SJCRH30 (cell line): ENCODE results near the gene CCDC88B. TPM values are rescaled to one million over a fixed set of nuclear protein-coding genes. Genes with fewer than 3 reads are reported as not detected.
A peak's percentile ranks its signal among the peaks of the same experiment; 100 is the strongest.

ENCODE experiments used
- DNase-seq, 2 experiments: peaks; one replicate each; pipeline ENCODE4 v3.0.0-alpha.2; 2015 to 2020
- H3K27ac ChIP-seq: fragments of 250-450 bp; sonication (Bioruptor Pico); 2 replicates; pipeline ENCODE4 v1.5.1; 2020; ENCODE audit warnings: mild to moderate bottlenecking, moderate library complexity
- H3K27me3 ChIP-seq: fragments of 250-450 bp; sonication (Bioruptor Pico); 2 replicates; pipeline ENCODE4 v1.5.1; 2020; ENCODE audit warnings: mild to moderate bottlenecking, moderate library complexity
- H3K36me3 ChIP-seq: fragments of 250-450 bp; sonication (Bioruptor Pico); 2 replicates; pipeline ENCODE4 v1.5.1; 2020; ENCODE audit warnings: mild to moderate bottlenecking, moderate library complexity
- H3K4me1 ChIP-seq: fragments of 250-450 bp; sonication (Bioruptor Pico); 2 replicates; pipeline ENCODE4 v1.5.1; 2020; ENCODE audit warnings: mild to moderate bottlenecking, moderate library complexity
- H3K4me3 ChIP-seq: fragments of 250-450 bp; sonication (Bioruptor Pico); 2 replicates; pipeline ENCODE4 v1.5.1; 2020; ENCODE audit warnings: mild to moderate bottlenecking, moderate library complexity
- H3K9me3 ChIP-seq: fragments of 250-450 bp; sonication (Bioruptor Pico); replicated peaks from 2 replicates; pipeline ENCODE4 v1.5.1; 2020; ENCODE audit warnings: mild to moderate bottlenecking, moderate library complexity
- total RNA-seq: library from RNA; depleted of rRNA; stranded (reverse); fragments of >200 nt; shearing (Covaris generic); gene quantifications from 2 replicates; pipeline ENCODE4 v1.2.3, GENCODE V29; 2014

CCDC88B gene
- total RNA-seq, 1 experiment from 2014 or later, result 0.59 TPM

DNA sequence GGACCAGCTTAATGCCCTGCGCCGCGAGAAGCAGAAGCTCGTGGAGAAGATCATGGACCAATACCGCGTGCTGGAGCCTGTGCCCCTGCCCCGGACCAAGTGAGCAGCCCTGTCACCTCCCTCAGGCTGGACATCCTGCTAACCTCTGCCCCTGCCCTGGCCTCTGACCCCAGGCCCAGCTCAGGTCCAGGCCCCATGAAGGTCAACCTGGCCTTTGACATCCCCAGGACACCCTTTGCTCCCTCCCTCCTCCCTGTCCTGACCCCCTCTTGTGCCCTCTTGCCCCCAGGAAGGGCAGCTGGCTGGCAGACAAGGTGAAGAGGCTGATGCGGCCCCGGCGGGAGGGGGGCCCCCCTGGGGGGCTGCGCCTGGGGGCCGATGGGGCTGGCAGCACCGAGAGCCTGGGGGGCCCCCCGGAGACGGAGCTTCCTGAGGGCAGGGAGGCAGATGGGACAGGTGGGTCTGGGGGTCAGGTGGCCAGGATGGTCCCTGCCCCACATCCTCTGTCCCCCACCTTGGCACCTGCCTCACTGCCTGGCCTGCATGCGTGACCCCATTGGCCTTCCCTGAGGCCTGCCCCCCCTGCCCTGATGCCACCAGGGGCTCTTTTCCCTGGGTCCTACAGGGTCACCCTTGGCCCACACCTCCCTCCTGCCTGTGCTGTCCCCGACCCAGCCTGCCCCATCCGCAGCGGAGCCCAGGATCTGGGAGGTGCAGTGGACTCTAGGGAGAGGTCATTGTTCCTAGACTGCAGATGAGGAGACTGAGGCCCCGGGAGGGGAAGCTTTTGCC lies 13.9 kb downstream of the CCDC88B start:
- peaks cover 3% of the 10 kb centered on the region; the same call in 1 of the 2 replicates for H3K27me3 ChIP-seq
- no peaks in the 10 kb centered on the region for H3K9me3 ChIP-seq
- no peaks in the 10 kb centered on the region for H3K36me3 ChIP-seq
- no peak overlapping the region for H3K27ac ChIP-seq
- no peak for DNase-seq
- peaks cover 26% of the 10 kb centered on the region for H3K4me1 ChIP-seq
- no peak overlapping the region for H3K4me3 ChIP-seq

DNA sequence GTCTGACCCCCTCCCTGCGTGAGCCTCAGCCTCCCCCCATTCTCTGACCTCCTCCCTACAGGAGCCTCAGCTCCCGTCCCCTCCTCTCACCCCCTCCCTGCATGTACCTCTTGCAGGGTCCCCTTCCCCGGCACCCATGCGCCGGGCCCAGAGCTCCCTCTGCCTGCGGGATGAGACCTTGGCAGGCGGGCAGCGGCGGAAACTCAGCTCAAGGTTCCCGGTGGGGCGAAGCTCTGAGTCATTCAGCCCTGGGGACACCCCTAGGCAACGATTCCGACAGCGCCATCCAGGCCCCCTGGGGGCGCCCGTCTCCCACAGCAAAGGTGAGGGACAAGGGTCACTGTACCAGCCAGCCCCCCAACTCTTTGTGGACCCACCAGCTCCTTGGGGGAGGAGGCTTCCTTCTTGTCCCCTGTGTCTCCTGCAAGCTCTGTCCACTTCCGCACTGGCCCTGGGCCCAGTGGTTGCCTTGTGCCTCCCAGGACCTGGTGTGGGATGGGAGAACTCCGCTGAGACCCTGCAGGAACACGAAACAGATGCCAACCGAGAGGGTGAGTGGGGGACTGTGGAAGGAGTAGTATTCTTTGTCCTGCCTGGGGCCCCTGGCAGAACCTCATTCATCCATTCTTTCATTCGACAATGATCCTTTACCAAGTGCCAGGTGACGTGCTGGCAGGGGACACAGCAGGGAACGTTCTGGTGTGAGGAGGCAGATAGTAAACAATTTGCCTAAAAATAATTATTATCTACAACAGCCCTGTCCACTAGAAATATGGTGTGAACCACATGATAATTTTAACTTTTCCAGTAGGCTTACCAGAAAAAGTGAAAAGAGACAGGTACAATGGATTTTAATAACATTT lies 15.3 kb downstream of the CCDC88B start:
- Histone ChIP-seq H3K27me3 (peaks cover 3% of the 10 kb centered on the region; the same call in 1 of the 2 replicates), H3K36me3 (no peaks in the 10 kb centered on the region), H3K9me3 (no peaks in the 10 kb centered on the region), H3K27ac (no peak overlapping the region), H3K4me1 (peaks cover 26% of the 10 kb centered on the region), H3K4me3 (peak overlapping the region; percentile 38)
- peak; percentile 87 to 88 for DNase-seq

DNA sequence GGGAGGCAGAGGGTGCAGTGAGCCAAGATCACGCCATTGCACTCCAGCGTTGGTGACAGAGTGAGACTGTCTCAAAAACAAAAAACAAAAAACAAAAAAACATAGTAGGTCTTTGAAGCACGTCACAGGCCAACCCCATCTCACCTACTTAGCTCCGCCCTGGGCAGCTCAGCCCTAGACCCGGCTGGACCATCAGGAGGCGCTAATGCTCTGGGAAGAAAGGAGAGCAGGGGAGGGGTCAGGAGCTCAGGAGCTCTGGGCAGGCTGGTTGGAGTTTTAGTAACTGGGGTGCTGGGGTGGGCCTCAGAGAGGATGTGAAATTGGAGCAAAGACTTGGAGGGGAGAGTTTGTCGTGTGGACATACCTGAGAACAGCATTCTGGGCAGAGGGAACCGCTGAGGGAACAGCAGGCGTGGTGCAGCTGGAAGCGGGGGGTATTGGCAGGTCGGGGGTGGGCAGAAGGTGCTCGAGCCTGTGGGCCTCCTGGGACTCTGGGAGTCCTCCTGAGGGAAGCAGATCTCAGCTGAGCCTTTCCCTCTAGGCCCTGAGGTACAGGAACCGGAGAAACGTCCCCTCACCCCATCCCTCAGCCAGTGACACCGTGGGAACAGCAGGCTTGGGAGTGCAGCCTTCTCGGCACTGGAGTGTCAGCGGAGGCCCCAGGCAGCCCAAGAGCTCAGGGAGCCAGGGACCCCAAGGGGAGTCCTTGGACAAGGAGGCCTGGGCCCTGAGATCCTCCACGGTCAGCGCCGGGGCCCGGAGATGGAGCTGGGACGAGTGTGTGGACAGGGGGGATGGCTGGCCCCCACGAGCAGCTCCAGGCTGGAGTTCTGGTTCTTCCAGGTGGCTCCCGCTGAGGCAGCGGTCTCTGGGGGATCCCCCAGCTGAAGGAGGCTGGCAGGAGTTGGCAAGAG lies 16.8 kb downstream of the CCDC88B start:
- Histone ChIP-seq H3K9me3 (no peaks in the 10 kb centered on the region), H3K36me3 (0 out of 2 replicates have a peak, but pooled peaks cover 6% of the 10 kb centered on the region), H3K27ac (no peak overlapping the region), H3K4me1 (peaks cover 26% of the 10 kb centered on the region), H3K27me3 (peaks cover 3% of the 10 kb centered on the region; the same call in 1 of the 2 replicates), H3K4me3 (no peak overlapping the region)
- peak; percentile 76 to 78 for DNase-seq

DNA sequence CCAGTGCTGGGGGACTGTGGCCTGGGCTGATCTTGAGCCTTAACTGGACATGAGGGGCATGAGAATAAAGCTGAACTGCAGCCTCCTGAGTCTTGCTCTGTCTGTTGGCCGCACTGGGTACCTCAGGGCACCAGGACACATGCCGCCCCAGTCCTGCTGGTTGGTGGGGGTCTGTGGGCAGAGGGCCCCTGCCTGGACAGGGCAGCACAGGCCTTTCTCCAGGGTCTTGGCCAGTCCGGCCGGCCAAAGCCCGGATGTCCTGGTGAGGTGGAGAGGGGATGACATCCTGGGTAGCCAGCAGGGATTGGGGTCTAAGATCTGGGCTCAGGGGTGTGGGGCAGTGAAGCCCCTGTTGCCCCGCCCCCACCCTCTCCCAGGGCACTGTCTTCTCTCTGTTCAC lies 17.4 kb downstream of the CCDC88B start:
- H3K4me3 ChIP-seq, result no peak overlapping the region
- no peak for DNase-seq
- peaks cover 21% of the 10 kb centered on the region for H3K4me1 ChIP-seq
- peaks cover 13% of the 10 kb centered on the region for H3K36me3 ChIP-seq
- H3K27ac ChIP-seq, result no peak overlapping the region
- peaks cover 3% of the 10 kb centered on the region; the same call in 1 of the 2 replicates for H3K27me3 ChIP-seq
- H3K9me3 ChIP-seq, result no peaks in the 10 kb centered on the region

DNA sequence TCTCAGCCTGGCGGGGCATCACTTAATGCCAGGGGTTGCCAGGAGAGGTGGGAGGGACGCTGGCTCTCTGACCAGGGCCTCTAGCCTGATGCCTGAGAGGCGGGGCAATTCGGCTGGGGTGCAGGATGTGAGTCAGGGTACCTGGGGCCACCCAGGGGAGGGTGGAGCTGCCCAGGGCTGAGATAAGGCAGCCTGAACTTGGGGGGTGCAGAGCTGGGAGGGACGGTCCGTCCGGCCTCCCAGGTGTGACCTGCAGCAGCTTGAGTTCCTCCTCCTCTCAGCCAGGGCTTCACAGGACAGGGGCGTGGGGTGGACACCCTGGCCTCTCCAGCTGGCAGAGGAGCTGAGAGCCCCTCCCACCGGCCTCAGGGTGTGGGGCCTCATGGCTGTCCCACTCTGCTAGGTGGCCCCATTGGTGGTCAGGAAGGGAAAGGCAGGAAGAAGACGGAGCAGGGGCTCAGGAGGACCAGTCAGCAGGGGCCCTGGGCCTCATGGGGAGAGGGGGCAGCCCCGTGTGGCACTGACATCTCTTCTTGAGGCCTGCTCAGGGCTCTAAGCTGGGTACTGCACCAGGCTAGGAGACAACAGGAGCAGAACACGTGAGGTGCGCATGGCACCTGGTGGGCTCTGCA lies 18.0 kb downstream of the CCDC88B start:
- Histone ChIP-seq H3K27me3 (peaks cover 3% of the 10 kb centered on the region; the same call in 1 of the 2 replicates), H3K36me3 (peaks cover 18% of the 10 kb centered on the region), H3K4me1 (peaks cover 15% of the 10 kb centered on the region), H3K4me3 (peak overlapping the region; percentile 80), H3K9me3 (no peaks in the 10 kb centered on the region), H3K27ac (no peak overlapping the region; the same call in 1 of the 2 replicates)
- peak; percentile 45 to 51 for DNase-seq

DNA sequence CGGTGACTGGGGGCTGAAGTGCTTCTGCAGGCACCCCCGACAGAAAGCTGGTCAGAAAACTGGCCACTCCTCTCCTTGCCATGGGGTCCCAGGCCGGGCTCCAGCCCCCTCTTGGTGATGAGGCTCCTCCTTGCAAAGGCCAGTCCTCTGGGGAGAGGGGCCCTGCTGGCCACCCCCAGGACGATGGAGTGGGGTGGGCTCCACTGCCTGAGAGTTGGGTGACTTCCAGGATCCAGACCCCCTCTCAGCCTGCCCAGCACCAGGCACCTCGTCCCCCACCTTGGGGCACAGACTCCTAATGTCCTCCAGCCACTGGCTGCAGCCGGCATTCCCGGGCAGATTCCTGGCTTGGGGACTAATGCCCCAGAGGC lies 18.5 kb downstream of the CCDC88B start:
- H3K9me3 ChIP-seq, result no peaks in the 10 kb centered on the region
- peaks cover 14% of the 10 kb centered on the region; the same call in 1 of the 2 replicates for H3K4me1 ChIP-seq
- no peak for DNase-seq
- peaks cover 3% of the 10 kb centered on the region; the same call in 1 of the 2 replicates for H3K27me3 ChIP-seq
- peaks cover 19% of the 10 kb centered on the region for H3K36me3 ChIP-seq
- peak overlapping the region; percentile 80 for H3K4me3 ChIP-seq
- H3K27ac ChIP-seq, result peak overlapping the region; percentile 53; the same call in 1 of the 2 replicates

DNA sequence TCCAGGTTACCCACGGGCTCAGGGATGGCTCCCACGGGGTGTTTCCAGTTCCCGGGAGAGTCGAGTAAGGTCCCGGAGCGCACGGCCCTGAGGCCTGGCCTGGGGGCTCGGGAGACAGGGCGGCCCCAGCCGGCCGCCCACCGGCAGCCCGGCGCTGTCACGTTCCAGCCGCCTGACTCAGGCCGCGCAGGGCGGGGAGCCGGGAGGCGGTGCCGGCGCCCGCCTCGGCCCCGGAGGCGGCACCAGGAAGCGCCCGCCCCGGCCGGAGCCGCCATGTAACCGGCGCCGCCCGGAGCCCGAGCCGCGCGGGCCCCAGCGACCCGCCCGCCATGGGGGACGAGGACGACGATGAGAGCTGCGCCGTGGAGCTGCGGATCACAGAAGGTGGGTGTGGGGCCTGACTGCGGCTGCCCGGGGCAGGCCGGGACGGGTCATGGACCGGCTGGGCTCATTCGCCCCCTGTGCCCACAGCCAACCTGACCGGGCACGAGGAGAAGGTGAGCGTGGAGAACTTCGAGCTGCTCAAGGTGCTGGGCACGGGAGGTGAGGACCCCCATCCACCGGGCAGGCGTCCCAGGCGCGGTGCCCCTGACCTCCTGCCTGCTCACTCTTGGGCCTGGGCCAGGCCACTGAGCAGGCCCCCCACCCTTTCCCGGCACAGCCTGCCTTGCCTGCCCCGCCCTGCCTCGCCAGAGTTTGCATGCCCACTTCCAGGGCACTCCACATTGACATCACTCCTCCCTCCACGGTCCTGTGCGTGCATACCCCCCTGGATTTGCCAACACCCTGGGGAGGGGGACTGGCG lies 19.1 kb downstream of the CCDC88B start, which contains the start of gene RPS6KA4:
Gene RPS6KA4 (plus strand): TSS at position 256 of the 805 bp plus-strand sequence. CDS start 74 bp downstream, at position 330.
- H3K27ac ChIP-seq, result peak within 1 kb of the TSS; percentile 53; the same call in 1 of the 2 replicates
- peak in 1 of 2 experiments; percentile 62 for DNase-seq
- H3K4me1 ChIP-seq, result peaks cover 14% of the 10 kb centered on the region; the same call in 1 of the 2 replicates
- no peaks in the 10 kb centered on the region for H3K9me3 ChIP-seq
- no peaks in the 10 kb centered on the region for H3K27me3 ChIP-seq
- H3K36me3 ChIP-seq, result peaks cover 21% of the 10 kb centered on the region
- peak within 1 kb of the TSS; percentile 80 for H3K4me3 ChIP-seq

DNA sequence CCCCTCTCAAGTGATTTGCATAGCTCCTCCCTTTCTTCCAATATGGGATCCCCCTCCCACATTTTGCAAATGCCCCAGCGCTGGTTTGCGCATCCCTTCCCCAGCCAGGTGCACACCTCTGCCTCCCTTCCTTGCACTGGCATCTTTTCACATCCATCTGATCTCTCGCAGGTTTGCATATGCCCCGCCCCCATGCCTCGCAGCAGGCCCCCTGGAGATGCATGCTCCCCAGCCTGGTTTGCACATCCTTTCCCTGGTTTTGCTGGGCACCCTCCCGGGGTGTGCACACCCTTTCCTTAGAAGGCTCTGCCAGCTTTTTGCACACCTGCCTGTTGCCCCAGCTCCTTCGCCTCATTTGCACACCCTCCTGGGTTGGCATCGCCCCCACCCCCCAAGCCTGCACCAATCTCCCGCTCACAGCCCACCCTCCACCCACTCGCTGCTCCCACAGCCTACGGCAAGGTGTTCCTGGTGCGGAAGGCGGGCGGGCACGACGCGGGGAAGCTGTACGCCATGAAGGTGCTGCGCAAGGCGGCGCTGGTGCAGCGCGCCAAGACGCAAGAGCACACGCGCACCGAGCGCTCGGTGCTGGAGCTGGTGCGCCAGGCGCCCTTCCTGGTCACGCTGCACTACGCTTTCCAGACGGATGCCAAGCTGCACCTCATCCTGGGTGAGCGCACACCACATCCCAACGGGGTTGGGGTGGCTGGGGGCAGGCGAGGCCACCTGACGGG lies 19.9 kb downstream of the CCDC88B start:
- Histone ChIP-seq H3K9me3 (no peaks in the 10 kb centered on the region), H3K27ac (no peak overlapping the region)
- DNase-seq, result no peak

DNA sequence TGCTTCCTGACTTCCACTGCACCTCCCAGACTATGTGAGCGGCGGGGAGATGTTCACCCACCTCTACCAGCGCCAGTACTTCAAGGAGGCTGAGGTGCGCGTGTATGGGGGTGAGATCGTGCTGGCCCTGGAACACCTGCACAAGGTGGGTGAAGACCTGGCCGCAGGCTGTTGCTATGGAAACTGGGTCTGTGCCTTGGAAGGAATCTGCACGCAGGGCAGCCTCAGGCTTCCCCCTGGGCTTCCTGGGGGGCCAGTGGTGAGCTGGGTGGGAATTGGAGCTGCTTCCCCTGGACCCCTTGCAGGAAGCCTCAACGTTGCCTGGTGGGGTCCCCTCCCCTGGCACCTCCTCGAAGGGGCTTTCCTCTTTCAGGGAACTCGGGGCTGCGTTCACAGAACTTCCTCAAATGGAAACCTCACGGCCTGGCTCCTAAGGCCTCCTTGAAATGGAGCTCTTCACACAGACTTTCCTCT lies 20.5 kb downstream of the CCDC88B start:
- Histone ChIP-seq H3K9me3 (no peaks in the 10 kb centered on the region), H3K36me3 (peaks cover 25% of the 10 kb centered on the region), H3K27ac (no peak overlapping the region), H3K4me1 (peaks cover 10% of the 10 kb centered on the region; the same call in 1 of the 2 replicates), H3K4me3 (no peak overlapping the region), H3K27me3 (no peaks in the 10 kb centered on the region)
- no peak for DNase-seq

More for the DNA sequence above, 19.9 kb downstream of the CCDC88B start:
- Histone ChIP-seq H3K4me1 (peaks cover 14% of the 10 kb centered on the region; the same call in 1 of the 2 replicates), H3K4me3 (peak overlapping the region; percentile 80), H3K27me3 (no peaks in the 10 kb centered on the region), H3K36me3 (peaks cover 21% of the 10 kb centered on the region)

DNA sequence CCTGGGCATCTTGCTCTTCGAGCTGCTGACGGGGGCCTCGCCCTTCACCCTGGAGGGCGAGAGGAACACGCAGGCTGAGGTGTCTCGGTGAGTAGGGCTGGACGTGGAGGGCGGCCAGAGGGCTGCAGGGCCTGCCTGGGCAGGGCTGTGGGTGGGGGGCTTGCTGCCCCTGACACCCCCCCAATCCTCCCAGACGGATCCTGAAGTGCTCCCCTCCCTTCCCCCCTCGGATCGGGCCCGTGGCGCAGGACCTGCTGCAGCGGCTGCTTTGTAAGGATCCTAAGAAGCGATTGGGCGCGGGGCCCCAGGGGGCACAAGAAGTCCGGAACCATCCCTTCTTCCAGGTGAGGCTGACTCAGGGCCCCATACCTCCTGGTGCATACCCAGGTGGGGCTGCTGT lies 21.7 kb downstream of the CCDC88B start:
- no peak overlapping the region for H3K4me3 ChIP-seq
- peaks cover 10% of the 10 kb centered on the region; the same call in 1 of the 2 replicates for H3K4me1 ChIP-seq
- no peaks in the 10 kb centered on the region for H3K27me3 ChIP-seq
- H3K36me3 ChIP-seq, result peaks cover 32% of the 10 kb centered on the region
- no peak overlapping the region for H3K27ac ChIP-seq
- no peaks in the 10 kb centered on the region for H3K9me3 ChIP-seq
- DNase-seq, result no peak

DNA sequence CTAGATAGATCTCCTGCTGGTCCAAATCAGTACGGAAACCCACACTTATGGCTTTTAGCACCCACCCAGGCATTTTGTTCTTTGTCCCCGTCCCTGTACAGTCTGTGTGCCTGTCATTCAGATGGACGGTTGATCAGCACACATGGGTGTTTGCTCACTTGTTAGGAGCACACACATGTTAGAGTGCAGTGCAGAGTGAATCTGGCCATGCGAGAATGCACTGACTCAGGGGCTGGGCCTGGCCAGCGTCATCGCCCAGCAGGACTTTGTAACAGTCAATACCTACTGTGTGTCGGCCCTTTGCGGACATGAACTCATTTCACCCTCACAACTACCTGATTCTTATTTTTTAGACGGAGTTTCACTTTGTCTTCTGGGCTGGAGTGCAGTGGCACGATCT lies 22.3 kb downstream of the CCDC88B start:
- no peak for DNase-seq

DNA sequence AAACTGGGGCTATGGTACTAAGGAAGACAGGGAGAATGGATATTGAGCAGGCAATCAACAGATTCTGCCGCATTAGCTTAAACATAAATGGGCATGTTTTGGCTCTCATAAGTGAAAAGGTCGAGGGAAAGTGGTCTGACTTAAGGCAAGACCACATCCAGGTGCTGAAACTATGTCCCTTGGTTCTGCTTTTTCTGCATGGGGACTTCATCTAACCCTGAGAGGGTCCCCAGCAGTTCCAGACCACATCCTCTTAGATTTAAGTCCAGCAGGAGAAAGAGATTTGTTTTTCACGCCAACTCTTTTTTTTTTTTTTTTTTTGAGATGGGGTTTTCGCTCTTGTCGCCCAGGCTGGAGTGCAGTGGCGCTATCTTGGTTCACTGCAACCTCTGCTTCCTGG lies 24.4 kb downstream of the CCDC88B start:
- no peaks in the 10 kb centered on the region for H3K4me1 ChIP-seq
- DNase-seq, result no peak

More for the DNA sequence above, 22.3 kb downstream of the CCDC88B start:
- Histone ChIP-seq H3K4me1 (peaks cover 10% of the 10 kb centered on the region; the same call in 1 of the 2 replicates), H3K27me3 (no peaks in the 10 kb centered on the region), H3K4me3 (no peak overlapping the region), H3K27ac (no peak overlapping the region), H3K9me3 (no peaks in the 10 kb centered on the region), H3K36me3 (peaks cover 35% of the 10 kb centered on the region)

More for the DNA sequence above, 24.4 kb downstream of the CCDC88B start:
- no peaks in the 10 kb centered on the region for H3K9me3 ChIP-seq
- peaks cover 43% of the 10 kb centered on the region for H3K36me3 ChIP-seq
- H3K4me3 ChIP-seq, result no peak overlapping the region
- H3K27me3 ChIP-seq, result no peaks in the 10 kb centered on the region
- no peak overlapping the region for H3K27ac ChIP-seq
